Right lobe of liver (tissue), 4 donors: ENCODE measurements around the gene GSN.

Experiments
- POLR2A ChIP-seq: fragments of 450-650 bp; IDR thresholded peaks from one replicate; pipeline ENCODE4 v1.6.1; 2017; ENCODE audit warnings: antibody characterized with exemption, mild to moderate bottlenecking
- TF ChIP-seq, protein P1 (sequence below), 4 donors: fragments of 200-600 bp in 3 of 4; fragments of 450-650 bp in 1 of 4; IDR thresholded peaks; one replicate each; pipeline versions ENCODE4 v1.5.1 to v1.8.0; 2016 to 2022; ENCODE audit warnings: antibody characterized with exemption in 4 of 4, mild to moderate bottlenecking in 2 of 4
- donor health status: DM: no; HTN: no; CAD: no.
- donor health status: DM: no; HTN: no; CAD: no.
- donor health status: DM: no; HTN: yes; CAD: no.

DNA sequence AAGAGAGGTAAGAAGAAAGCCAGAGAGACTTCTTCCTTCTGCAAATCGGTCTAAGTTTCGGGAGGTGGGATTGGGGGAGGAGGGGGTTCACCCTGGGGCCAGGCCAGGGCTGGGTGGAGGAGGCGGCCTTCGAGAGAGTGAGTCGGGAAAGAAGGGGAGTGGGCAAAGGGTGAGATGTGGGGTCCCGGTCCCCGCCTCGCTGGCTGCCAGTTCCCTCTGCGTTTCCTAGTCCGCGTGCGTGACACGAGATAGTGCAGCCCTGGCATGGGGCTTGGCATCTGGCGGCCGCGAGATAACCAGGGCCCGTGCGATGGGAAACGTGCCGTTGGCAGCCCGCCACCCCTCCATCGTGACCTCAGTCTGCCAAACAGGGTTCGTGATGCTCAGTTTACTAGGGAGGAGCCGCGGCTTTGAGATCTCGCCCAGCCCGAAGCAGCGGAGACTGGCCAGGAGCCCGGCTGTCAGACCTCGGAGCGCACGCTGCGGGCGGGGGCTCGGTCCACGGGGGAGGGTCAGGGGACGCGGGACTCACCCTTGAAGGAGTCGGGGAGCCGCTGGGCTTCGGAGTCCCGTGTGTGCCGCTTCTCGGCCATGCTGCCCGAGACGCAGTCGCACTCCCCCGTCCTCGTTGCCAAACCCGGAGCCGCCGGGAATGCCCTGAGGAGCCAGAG, 101.8 kb downstream of the GSN start, which contains the start of gene STOM:
- TF ChIP-seq, protein P1, sequence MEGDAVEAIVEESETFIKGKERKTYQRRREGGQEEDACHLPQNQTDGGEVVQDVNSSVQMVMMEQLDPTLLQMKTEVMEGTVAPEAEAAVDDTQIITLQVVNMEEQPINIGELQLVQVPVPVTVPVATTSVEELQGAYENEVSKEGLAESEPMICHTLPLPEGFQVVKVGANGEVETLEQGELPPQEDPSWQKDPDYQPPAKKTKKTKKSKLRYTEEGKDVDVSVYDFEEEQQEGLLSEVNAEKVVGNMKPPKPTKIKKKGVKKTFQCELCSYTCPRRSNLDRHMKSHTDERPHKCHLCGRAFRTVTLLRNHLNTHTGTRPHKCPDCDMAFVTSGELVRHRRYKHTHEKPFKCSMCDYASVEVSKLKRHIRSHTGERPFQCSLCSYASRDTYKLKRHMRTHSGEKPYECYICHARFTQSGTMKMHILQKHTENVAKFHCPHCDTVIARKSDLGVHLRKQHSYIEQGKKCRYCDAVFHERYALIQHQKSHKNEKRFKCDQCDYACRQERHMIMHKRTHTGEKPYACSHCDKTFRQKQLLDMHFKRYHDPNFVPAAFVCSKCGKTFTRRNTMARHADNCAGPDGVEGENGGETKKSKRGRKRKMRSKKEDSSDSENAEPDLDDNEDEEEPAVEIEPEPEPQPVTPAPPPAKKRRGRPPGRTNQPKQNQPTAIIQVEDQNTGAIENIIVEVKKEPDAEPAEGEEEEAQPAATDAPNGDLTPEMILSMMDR (IDR thresholded peaks at IDR 0.05): no peak
- peak; percentile 100 for TF ChIP-seq POLR2A
